Hepatic stellate cell (primary cell): Measurements from ENCODE around the gene SPATA24.
"Not testable (repeated sequence)": the region's sequence is repeated elsewhere in the genome, so short reads cannot be mapped to it uniquely, and the experiment has no call there.

Source experiments
- DNase-seq: peaks from one replicate; pipeline ENCODE4 v3.0.0; 2011; ENCODE audit warnings: low spot score

The SPATA24 gene

DNA sequence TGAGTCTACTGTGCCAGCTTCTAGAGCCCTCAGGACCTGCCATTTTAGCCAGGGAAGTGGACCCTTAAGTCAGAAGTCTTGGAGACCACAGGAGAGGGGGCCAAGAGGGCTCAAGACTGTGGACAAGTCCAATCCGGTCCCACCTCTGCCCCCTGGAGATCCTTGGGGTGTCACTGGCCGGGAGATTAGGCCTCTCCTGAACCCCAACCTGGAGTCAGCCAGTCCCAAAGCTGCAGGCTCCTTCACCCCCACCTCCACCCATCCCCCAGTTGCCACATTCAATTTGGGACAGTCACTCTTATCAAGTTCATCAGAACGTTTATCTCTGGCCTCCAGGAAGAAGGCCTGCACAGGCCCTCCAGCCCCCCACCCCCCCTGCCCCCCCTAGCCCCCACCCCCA is 21.1 kb downstream of the SPATA24 start:
- no peak for DNase-seq

DNA sequence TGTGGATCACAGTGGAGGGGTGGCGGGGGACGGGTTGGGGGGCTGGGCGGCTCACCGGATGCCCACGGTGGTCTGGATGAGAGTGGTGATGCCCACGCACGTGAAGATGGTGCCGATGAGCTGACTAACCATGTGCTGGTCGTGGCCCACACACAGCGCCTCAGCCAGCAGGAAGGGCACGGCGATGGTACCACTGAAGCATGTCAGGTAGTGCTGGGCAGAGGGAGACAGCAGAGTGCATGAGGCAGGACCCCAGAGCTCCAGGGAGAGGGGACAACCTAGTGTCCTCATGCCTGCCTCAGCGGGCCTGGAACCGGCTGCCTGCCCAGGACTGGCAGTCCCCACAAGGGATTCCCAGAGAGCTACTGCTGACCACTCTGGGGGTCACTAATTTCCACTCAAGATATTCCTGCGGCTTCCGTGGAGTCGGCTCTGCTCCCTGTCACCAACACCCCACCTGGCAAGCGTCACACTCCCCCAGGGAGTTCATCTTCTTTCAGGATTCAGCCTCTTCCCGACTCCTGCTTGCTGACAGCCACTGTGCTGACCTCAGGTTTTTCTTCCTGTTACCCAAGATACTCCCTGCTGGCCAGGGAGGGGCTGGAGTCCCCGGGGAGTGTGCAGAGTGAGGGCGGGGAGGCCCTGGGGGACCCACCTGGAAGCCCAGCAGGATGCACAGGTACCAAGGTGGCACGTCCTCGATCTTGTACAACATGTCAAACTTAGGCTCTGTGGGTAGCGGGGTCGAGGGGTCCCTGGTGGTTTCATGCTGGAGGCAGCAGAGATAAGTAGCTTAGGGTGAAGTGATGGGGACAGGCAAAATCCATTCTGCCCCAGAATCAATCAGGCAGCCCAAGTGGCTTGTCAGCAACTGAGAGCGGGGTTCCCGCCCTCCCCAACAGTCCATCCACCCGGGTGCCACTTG is 21.8 kb downstream of the SPATA24 start:
- no peak for DNase-seq

DNA sequence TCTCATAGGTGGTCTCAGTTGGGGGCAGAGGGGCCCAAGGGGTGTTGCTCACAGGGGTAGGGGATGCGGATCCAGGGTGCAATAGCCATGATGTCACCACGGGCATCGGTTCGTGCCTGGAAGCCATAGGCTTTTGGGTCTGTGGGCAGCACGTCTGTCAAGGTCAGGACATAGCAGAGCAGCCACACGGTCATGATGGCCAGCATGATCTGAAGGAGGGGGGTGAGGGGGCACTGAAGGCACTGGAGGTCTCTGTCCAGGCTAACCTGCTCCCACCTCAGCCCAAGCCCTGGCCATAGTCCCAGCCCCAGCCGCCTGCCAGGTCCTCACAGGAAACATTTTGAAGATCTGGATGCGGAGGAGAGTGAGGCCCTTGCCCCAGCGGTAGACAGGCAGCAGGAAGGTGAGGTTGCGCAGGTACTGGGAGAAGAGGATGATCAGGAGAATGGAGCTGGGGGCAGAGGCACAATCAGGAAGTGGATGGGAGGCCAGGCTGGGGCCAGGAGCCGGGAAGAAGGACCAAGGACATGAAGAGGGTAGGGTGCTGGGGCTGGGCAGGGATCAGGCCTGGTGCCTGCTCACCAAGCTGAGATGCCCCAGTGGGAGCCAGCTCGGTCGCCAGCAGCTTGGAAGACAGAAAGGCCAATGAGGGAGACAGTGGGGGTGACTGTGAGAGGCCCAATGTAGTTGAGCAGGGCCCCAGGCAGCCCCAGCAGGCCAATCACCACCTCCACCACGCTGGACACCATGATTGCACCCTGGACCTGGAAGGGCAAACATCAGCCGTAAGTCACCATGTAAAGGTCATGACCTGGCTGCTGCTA is 24.1 kb downstream of the SPATA24 start:
- DNase-seq: no peak

DNA sequence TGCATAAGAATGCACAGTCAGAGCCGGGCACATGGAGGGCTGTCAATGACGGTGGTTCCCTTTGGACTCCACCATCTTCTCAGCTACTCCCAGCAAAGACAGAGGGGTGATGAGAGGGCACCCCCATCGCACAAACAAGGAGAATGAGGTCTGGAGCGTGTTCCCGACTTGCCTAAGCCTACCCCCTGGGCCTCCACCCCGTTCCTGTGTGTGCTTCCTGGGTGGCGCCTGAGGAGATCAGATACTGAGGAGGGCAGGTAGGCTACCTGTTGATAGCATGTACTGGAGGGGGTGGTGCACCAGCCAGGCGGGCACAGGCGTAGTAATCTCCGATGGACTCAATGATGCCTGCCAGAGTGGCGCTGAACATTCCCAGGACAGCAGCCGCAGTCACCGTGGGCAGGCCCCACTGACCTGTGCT is 24.9 kb downstream of the SPATA24 start:
- DNase-seq: no peak

DNA sequence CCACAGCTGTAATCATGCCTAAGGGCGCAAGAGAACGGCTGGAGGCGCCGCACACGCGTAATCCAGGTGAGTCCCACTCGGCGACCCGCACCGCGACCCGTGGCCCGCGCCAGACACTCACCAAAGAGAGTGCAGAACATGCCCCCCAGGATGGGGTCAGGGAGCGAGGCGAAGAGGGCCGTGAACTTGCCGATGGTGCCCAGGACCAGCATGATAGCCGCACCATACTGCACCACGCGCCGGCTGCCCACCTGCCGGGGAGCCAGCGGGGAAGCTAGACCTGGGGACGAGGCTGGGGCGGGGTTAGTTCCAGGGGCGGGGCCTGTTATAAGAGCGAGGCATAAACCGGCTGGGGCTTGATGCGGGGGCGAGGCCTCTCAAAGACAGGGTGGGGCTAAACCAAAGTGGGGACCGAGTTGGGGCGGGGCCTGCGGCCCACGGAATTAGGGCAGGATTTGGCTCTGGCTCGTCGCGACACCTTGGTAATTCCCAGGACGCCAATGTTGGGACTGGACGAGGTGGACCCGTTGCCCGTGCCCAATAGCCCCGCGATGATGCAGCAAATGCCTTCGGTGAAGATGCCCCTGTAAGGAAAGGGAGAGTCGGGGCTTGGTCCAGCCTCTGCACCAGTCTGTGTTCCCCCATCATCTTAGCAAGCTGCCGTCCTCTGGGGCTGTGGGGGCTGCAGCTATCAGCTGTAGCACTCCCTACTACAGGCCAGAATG is 25.6 kb downstream of the SPATA24 start:
- DNase-seq: no peak

DNA sequence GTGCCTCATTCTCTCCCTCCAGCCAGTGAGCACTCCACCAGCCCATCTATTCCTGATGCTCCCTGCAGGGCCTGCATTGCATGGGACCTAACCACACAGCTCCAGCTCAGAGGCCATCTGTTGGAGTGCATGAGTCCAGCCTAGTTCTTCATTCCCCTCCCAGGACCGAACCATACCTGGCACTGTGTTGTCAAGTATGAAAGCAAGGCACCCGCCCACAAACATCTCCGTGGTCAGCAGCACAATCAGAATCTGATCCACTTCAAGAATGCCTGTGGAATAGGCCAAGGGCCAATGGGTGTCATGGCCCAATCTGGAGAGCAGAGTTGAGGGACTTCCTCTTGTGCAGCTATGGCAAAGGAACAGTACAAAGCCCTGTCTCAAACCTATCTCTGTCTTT is 26.7 kb downstream of the SPATA24 start:
- no peak for DNase-seq

DNA sequence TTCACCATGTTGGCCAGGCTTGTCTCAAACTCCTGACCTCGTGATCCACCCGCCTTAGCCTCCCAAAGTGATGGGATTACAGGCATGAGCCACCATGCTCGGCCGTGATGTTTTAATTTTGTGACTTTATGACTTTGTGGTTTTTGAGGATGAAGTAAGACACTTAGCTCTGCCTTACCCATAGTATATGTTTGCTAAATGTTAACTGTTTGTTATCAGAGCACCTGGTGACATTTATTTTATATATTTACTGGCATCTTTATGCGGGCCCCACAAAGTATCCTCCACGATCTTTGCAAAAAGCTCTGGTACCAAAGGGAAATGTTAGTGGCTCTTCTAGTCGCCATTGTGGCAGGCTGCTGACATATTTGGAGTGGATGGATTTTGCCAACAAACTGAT is 27.5 kb downstream of the SPATA24 start:
- DNase-seq: no peak

DNA sequence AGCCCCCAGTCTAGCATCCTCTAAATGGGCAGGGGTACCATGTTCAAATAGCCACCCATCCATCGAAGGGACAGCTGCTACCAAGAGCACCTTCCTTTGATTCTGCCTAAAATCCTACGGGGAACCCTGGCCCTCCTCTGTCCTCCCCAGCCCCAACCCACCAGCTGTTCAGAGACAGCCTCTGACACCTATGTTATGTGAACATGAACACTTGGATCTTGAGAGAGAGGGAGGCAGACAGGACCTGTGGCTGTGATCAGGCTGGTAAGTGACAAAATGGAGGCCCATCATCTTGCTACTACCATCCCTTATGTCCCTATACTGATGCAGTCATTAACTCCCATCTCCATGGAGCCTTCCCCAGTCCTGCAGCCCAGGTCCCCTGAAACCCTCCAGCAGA is 29.0 kb downstream of the SPATA24 start:
- no peak for DNase-seq

DNA sequence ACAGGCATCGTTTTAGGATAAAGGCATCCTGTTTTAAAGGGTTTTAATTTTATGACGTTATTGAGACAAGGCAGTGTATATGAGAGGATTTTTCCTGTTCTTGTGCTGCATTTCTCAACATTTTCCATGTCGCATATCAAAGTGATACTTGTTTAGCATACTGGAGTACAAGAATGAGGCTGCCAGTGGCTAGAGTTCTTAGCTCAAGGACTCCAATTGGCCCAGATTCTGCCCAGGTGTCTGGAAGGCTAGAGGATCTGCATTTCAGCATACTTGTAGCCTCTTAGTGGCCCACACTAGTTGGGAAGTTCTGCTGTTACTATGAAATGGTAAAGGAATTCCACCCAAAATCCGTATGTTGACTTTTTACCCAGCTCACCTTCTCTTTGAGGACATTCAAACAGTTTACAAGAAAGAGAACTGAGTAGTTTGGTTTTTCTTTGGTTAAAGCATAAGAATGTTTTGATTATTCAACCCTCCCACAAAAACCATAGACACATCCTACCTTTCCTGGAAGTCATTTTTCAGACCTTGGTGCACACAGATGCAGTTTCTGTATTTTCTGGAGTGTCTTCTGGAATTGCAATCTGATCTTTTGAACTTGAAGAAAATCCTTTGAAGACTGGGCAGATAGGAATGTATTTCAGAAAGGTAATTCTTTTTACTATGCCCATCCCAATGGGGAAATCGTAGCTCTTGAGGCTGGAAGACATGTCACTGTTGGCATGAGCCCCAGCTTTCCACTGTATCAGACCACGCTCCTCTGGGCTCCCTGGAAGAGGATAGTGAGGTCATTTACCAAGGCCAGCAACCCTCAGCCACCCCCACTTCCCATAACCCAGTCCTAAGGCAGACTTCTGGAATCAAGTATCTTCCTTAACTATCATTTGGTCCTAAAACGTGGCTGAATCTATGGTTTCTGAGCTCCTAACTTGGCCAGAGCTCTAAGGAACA is 32.1 kb downstream of the SPATA24 start:
- no peak for DNase-seq

DNA sequence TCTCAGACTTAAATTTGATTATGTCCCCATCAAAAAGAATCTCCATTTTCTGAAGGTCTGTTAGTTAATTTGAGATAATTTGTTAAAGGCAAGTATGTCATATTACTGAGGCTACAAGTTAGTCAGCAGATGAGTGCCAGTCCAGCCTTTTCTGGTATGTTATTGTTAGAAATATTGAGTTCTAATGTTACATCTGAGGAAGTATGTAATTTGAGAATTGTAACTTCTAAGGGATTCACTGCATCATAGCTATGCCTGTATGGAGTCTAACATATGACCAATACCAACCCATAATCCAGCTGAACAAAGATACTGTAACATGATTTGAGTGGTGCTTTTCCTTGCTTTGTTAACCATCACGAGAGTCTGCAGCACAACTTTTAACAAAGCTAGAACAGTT is 34.7 kb downstream of the SPATA24 start:
- DNase-seq: no peak

DNA sequence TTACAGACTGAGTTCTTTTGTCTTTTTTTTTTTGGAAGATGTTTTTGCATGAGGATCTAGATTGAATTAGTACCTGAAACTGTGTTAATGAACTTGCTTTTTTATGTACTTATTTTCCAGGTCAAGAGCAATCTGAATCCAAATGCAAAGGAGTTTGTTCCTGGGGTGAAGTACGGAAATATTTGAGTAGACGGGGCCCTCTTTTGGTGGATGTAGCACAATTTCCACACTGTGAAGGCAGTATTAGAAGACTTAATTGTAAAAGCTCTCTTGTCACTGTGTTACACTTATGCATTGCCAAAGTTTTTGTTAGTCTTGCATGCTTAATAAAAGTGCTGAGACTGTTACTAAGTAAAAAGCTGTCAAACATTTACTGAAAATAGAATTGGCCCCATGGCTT is 35.3 kb downstream of the SPATA24 start:
- DNase-seq: no peak

DNA sequence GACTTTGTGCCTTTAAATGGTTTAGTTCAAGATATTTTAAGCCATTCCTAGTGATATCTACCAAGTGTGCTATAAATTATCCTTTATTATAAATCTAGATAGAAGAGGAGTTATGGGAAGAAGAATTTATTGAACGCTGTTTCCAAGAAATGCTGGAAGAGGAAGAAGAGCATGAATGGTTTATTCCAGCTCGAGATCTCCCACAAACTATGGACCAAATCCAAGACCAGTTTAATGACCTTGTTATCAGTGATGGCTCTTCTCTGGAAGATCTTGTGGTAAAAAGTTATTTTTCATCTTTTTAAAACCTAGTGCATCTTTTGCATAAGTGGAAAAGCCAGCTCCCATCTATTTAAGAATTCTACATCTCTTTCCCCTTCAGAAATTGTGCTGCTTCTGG is 39.4 kb downstream of the SPATA24 start:
- DNase-seq: no peak

DNA sequence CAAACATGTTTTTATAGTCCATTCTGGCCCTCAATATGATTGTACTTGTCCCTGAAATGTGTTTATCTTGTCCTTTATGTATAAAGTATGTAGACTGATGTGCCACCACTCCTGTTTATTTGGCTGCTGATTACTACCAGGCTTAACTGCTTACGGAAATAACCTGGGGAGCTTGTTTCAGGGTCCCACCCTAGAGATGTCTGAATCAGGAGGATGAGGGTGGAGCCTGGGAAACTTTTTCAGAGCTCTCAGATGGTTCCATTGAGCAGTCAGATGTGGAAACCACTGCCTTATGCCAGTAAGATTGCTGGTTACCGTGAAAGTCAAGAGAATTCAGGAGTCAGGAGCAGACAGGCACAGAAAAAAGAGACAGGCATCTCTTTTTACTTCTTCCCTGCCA is 40.0 kb downstream of the SPATA24 start:
- no peak for DNase-seq

DNA sequence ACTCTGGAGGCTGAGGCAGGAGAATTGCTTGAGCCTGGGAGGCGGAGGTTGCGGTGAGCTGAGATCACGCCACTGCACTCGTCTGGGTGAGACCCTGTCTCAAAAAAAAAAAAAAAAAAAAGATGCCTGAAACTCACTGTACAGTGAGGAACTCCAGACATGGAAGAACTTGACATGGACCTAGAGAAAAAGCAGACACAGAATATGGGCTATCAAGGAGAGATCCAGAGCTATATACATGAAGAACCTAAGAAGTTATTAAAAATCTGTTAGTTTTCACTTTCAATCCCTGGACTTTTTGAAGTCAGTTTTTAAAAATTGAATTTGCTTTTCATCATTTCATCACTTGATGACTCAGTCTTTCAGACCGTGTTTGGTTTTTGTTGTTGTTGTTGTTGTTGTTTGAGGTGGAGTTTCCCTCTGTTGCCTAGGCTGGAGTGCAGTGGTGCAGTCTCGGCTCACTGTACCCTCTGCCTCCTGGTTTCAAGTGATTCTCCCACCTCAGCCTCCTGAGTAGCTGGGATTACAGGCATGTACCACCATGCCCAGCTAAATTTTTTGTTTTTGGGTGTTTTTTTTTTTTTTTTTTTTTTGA is 42.0 kb downstream of the SPATA24 start:
- no peak for DNase-seq

DNA sequence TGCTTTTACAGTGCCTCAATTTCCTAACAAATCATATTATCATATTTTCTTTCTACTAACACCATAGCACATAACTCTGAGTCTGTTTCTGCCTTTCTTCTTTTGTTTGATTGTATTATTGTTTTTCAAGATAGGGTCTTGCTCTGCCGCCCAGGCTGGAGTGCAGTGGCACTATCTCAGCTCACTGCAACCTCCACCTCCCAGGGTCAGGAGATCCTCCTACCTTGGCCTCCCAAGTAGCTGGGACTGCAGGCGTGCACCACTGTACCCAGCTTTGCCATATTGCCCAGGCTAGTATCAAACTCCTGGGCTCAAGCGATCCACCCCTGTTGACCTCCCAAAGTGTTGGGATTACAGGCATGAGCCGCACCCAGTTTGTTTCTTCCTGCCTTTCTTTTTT is 43.5 kb downstream of the SPATA24 start:
- DNase-seq: no peak

DNA sequence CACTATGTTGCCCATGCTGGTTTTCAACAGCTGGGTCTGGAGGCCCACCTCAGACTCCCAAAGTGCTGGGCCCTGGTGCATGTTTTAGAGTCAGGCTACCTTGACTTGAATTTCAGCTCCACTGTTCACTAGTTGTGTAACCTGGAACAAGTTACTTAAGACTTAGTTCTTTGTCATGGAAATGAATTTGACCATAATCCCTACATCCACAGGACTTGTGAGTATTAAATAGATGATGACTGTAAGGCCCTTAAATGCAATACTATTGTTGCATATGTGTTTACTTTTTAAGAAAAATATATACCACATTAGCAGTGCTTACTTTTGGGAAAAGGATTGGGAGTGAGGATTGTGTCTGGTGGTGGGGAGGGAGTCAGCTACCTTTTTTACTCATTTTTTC is 45.8 kb downstream of the SPATA24 start:
- DNase-seq: no peak

DNA sequence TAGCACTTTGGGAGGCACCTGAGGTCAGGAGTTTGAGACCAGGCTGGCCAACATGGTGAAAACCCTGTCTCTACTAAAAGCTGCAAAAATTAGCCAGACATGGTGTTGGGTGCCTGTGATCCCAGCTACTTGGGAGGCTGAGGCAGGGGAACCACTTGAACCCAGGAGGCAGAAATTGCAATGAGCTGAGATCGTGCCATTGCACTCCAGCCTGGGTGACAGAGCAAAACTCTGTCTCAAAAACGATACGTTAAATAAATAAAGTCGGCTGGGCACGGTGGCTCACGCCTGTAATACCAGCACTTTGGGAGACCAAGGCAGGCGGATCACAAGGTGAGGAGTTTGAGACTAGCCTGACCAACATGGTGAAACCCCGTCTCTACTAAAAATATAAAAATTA is 48.0 kb downstream of the SPATA24 start:
- not testable (repeated sequence) for DNase-seq

DNA sequence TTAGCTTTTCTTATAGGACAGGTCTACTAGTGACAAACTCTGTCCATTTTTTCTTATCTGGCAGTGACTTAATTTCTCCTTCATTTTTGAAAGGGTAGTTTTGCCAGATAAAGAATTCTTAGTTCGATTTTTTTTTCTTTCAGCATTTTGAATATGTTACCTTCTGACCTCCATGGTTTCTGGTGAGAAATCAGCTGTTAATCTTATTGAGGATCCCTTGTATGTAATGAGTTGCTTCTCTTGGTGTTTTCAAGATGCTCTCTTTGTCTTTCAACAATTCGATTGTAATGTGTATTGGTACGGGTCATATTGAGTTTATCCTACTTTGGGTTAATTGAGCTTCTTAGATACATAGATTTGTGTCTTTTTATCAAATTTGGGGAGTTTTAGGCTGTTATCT is 49.7 kb downstream of the SPATA24 start:
- DNase-seq: no peak

DNA sequence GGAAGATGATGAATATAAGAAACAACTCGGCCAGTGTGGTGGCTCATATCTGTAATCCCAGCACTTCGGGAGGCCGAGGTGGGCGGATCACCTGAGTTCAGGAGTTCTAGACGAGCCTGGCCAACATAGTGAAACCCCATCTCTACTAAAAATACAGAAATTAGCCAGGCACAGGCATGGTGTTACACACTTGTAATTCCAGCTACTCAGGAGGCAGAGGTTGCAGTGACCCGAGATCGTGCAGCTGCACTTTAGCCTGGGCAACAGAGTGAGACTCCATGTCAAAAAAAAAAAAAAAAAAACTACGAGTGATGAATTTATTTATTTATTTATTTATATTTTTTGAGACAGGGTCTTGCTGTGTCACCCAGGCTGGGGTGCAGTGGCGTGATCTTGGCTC is 56.0 kb downstream of the SPATA24 start:
- DNase-seq: not testable (repeated sequence)
